Activated T-helper 2 cell treated with anti-CD3 and anti-CD28 coated beads, Interferon-gamma antibody, Interleukin-2, Interleukin-4, amounts not matched to agents 10 μg/mL and 5 μg/mL and 100 μg/mL, durations not matched to agents 14 hours and 24 hours and 36 hours (primary cell): ENCODE results near the gene ALDH7A1. TPM values are rescaled to one million over a fixed set of nuclear protein-coding genes. Genes with fewer than 3 reads are reported as not detected.

Source experiments
- DNase-seq: peaks from one replicate; pipeline ENCODE4 v3.0.0; 2021; ENCODE audit warnings: low spot score
- H3K27ac Mint-ChIP-seq: one replicate; pipeline ENCODE4 v1.8.0; 2021; ENCODE audit warnings: mixed read lengths
- H3K27me3 Mint-ChIP-seq: one replicate; pipeline ENCODE4 v1.8.0; 2021; ENCODE audit warnings: low read depth, mixed read lengths
- H3K36me3 Mint-ChIP-seq: one replicate; pipeline ENCODE4 v1.8.0; 2021; ENCODE audit warnings: low read depth, mixed read lengths
- H3K4me1 Mint-ChIP-seq: one replicate; pipeline ENCODE4 v1.8.0; 2021; ENCODE audit warnings: low read depth, mixed read lengths
- H3K4me3 Mint-ChIP-seq: one replicate; pipeline ENCODE4 v1.8.0; 2021; ENCODE audit warnings: low read depth, mild to moderate bottlenecking, moderate library complexity, mixed read lengths
- H3K9me3 Mint-ChIP-seq: one replicate; pipeline ENCODE4 v1.8.0; 2021; ENCODE audit warnings: mixed read lengths
- intact Hi-C: fragments of 100-400 bp; cut with micrococcal nuclease; formaldehyde crosslinking; loops from one replicate; pipeline ENCODE4 v1.15.1; 2023
- total RNA-seq: library from RNA; stranded (reverse); gene quantifications from 2 replicates; pipeline ENCODE4 v1.2.3, GENCODE V29; 2022

ALDH7A1 gene
- total RNA-seq, 1 donor from 2014 or later = 3.1 TPM

DNA sequence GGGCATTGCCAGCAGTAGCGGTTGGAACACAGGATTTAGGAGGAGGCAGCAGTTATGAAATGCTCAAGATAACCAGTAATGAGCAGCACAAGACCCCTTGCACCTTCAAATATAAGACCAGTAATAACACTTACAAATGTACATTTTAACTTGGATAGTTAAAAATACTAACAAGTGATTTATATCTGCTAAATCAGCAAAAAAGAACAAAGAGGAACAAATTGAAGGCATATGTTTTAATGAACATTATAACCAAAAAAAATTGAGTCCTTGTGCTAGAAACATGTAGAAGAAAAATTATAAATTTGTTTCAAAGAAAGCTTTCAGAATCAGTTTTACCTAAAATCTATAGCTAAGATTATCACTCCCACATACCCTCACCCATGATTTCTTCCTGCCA lies 52.0 kb downstream of the ALDH7A1 start:
- Mint-ChIP-seq H3K27ac (no peak overlapping the region), H3K4me1 (no peaks in the 10 kb centered on the region), H3K27me3 (peaks cover 6% of the 10 kb centered on the region), H3K9me3 (no peaks in the 10 kb centered on the region), H3K36me3 (no peaks in the 10 kb centered on the region), H3K4me3 (no peak overlapping the region)
- intact Hi-C loops = loop anchor here (5.0 kb wide), 1 partner anchor 949 kb away; no protein-coding TSS in a partner anchor
- no peak for DNase-seq

- H3K36me3 Mint-ChIP-seq = no peaks in the 10 kb centered on the region
- no peaks in the 10 kb centered on the region for H3K4me1 Mint-ChIP-seq
- peaks cover 6% of the 10 kb centered on the region for H3K27me3 Mint-ChIP-seq
- DNase-seq = no peak
- no peaks in the 10 kb centered on the region for H3K9me3 Mint-ChIP-seq
- H3K27ac Mint-ChIP-seq = no peak overlapping the region
- H3K4me3 Mint-ChIP-seq = no peak overlapping the region
- intact Hi-C loops = loop anchor here (5.0 kb wide), 1 partner anchor 950 kb away; no protein-coding TSS in a partner anchor
These were observed 52.6 kb downstream of the ALDH7A1 start for GRCh38 chr5:126542441-126542840.

DNA sequence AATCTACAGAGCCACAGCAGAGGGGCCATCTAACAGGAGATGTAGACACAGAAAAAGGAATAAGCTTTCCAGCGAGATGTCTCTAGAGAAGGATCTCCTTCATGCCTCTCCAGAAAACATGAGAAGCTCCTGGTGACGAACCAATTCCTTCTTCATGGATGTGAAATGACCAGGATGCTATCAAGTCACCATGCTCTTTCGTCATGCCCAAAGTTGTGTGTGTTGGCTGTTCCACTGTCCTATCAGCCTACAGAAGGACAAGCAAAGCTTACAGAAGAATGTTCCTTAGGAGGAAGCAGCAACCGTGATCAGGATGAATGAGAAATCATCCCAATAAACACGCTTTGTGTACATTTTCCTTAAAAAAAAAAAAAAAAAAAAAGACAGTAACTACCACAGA lies 54.4 kb downstream of the ALDH7A1 start:
- Mint-ChIP-seq H3K4me1 (no peaks in the 10 kb centered on the region), H3K27ac (no peak overlapping the region), H3K36me3 (no peaks in the 10 kb centered on the region), H3K4me3 (no peak overlapping the region), H3K9me3 (no peaks in the 10 kb centered on the region), H3K27me3 (peaks cover 6% of the 10 kb centered on the region)
- intact Hi-C loops = loop anchor here (5.0 kb wide), 1 partner anchor 952 kb away; no protein-coding TSS in a partner anchor
- no peak for DNase-seq

GRCh38 chr5:126538579-126538978 lies 56.4 kb downstream of the ALDH7A1 start:
- no peak for DNase-seq
- no peaks in the 10 kb centered on the region for H3K4me1 Mint-ChIP-seq
- H3K4me3 Mint-ChIP-seq = no peak overlapping the region
- H3K36me3 Mint-ChIP-seq = no peaks in the 10 kb centered on the region
- intact Hi-C loops = loop anchor here (2.0 to 5.0 kb wide), 2 partner anchors 36 to 62 kb away; partner anchors contain the start of gene PHAX
- no peaks in the 10 kb centered on the region for H3K9me3 Mint-ChIP-seq
- peaks cover 6% of the 10 kb centered on the region for H3K27me3 Mint-ChIP-seq
- no peak overlapping the region for H3K27ac Mint-ChIP-seq

DNA sequence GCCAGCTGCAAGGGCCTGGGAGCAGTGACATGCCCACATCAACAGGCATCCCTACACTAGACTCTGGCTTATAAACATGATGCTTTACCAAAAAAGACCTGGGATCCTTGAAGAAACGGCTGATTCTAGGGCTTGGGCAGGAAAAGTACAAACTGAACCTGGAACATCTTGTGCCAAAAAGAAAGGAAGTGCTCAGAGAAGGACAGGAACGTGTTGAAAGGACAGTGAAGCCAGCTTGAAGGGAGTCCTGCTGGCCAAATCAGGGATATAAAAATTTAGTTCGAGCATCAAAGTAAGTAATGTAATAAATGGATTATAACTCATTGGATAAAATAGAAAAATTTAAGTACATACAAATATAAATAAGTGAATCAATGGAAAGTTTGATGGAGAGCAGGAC lies 58.1 kb downstream of the ALDH7A1 start:
- H3K27me3 Mint-ChIP-seq = peaks cover 3% of the 10 kb centered on the region
- no peak overlapping the region for H3K27ac Mint-ChIP-seq
- intact Hi-C loops = loop anchor here (5.0 kb wide), 1 partner anchor 35 kb away; no protein-coding TSS in a partner anchor
- DNase-seq = no peak
- H3K36me3 Mint-ChIP-seq = no peaks in the 10 kb centered on the region
- no peak overlapping the region for H3K4me3 Mint-ChIP-seq
- H3K4me1 Mint-ChIP-seq = no peaks in the 10 kb centered on the region
- no peaks in the 10 kb centered on the region for H3K9me3 Mint-ChIP-seq

GRCh38 chr5:126535856-126536545 lies 59.0 kb downstream of the ALDH7A1 start:
- intact Hi-C loops = loop anchor here (5.0 kb wide), 1 partner anchor 34 kb away; no protein-coding TSS in a partner anchor
- no peak overlapping the region for H3K27ac Mint-ChIP-seq
- H3K27me3 Mint-ChIP-seq = peaks cover 3% of the 10 kb centered on the region
- no peak for DNase-seq
- no peak overlapping the region for H3K4me3 Mint-ChIP-seq
- no peaks in the 10 kb centered on the region for H3K36me3 Mint-ChIP-seq
- no peaks in the 10 kb centered on the region for H3K9me3 Mint-ChIP-seq
- H3K4me1 Mint-ChIP-seq = no peaks in the 10 kb centered on the region

DNA sequence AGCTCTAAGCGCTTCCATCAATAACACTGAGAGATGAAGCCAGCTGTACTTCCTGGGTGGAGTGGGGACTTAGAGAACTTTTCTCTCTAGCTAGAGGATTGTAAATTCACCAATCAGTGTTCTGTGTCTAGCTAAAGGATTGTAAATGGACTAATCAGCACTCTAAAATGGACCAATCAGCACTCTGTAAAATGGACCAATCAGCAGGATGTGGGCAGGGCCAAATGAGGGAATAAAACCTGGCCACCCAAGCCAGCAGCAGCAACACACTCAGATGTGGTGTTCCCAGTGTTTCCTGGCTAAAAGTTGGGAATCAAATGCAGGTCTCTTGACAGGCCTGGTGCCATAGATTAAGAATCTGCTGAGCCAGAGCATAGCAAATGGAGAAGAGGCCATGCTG lies 60.5 kb downstream of the ALDH7A1 start:
- DNase-seq = no peak
- H3K4me3 Mint-ChIP-seq = no peak overlapping the region
- H3K27me3 Mint-ChIP-seq = no peaks in the 10 kb centered on the region
- H3K9me3 Mint-ChIP-seq = no peaks in the 10 kb centered on the region
- no peak overlapping the region for H3K27ac Mint-ChIP-seq
- H3K36me3 Mint-ChIP-seq = no peaks in the 10 kb centered on the region
- intact Hi-C loops = no loop called here
- no peaks in the 10 kb centered on the region for H3K4me1 Mint-ChIP-seq

DNA sequence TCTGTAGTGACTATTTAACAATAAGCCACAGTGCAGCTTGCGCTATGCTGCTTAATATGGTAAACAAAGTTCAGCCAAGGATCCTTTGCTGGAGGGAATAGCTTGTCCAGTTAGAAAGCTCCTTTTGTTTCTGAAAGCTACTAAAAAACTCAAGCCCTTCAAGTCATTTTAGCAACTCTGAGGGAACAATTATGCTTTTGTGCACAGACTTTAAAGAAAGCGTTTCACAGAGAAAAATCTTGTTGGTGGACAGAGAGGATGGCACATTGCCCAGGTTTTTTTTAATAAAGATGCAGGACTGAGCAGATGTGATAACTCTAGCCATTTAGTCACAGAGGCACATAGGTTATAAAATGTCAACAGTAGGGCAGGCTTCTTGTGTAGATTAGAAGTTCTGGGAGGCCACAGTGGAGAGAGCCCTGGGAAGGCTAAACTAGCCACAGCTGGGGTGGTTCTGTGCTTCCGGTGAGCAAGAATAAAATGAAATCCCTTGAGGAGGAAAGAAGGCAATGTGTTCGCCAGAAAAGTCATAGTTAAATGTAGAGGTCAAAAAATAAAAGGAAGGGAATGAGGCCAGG lies 63.4 kb downstream of the ALDH7A1 start:
- H3K36me3 Mint-ChIP-seq = no peaks in the 10 kb centered on the region
- H3K4me1 Mint-ChIP-seq = no peaks in the 10 kb centered on the region
- intact Hi-C loops = no loop called here
- no peaks in the 10 kb centered on the region for H3K9me3 Mint-ChIP-seq
- H3K4me3 Mint-ChIP-seq = no peak overlapping the region
- no peak overlapping the region for H3K27ac Mint-ChIP-seq
- DNase-seq = no peak
- no peaks in the 10 kb centered on the region for H3K27me3 Mint-ChIP-seq

DNA sequence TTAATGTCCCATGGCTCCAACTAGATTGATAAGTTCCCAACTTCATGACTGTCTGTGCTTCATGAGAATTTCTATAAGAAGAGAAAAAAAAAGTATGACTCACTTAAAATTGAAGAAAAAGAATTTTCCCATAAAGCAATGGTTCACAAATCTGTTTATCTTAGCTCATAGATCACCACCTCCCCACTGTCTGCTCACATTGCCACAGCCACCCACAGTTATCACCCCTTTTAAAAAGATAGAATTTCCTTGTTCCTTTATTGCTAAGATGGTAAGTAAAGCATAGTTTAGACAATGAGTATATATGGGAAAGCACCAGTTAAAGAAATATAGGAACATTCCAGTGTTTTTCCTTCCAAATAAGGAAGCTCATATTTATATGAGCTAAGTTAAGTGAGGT lies 67.1 kb downstream of the ALDH7A1 start:
- no peaks in the 10 kb centered on the region for H3K27me3 Mint-ChIP-seq
- H3K4me3 Mint-ChIP-seq = no peak overlapping the region
- H3K4me1 Mint-ChIP-seq = no peaks in the 10 kb centered on the region
- H3K9me3 Mint-ChIP-seq = no peaks in the 10 kb centered on the region
- H3K36me3 Mint-ChIP-seq = no peaks in the 10 kb centered on the region
- no peak for DNase-seq
- intact Hi-C loops = no loop called here
- H3K27ac Mint-ChIP-seq = no peak overlapping the region

- no peak overlapping the region for H3K27ac Mint-ChIP-seq
- no peak for DNase-seq
- no peaks in the 10 kb centered on the region for H3K9me3 Mint-ChIP-seq
- H3K4me1 Mint-ChIP-seq = no peaks in the 10 kb centered on the region
- no peaks in the 10 kb centered on the region for H3K27me3 Mint-ChIP-seq
- H3K4me3 Mint-ChIP-seq = no peak overlapping the region
- intact Hi-C loops = no loop called here
- no peaks in the 10 kb centered on the region for H3K36me3 Mint-ChIP-seq
These were observed 67.9 kb downstream of the ALDH7A1 start for GRCh38 chr5:126527158-126527557.

DNA sequence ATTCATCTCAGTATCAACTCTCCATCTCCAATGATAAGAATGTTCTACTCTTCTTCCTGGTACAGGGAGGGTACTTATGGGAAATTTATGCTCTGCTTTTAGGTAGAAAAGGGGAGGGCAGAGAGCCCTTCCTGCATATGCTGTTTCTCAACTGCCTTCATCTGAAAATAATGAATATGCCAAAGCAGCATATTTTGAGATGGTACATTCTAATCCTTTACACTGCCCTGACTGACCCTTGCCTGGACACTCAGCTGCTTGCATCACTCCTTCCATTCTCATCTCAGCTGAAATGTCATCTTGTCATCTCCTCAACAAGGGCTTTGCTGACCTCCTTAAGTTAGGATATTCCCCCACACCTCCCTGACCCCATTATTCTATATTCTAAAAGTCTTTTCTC lies 68.5 kb downstream of the ALDH7A1 start:
- no peak for DNase-seq
- H3K27me3 Mint-ChIP-seq = no peaks in the 10 kb centered on the region
- no peaks in the 10 kb centered on the region for H3K4me1 Mint-ChIP-seq
- H3K4me3 Mint-ChIP-seq = no peak overlapping the region
- intact Hi-C loops = no loop called here
- H3K36me3 Mint-ChIP-seq = no peaks in the 10 kb centered on the region
- H3K27ac Mint-ChIP-seq = no peak overlapping the region
- H3K9me3 Mint-ChIP-seq = no peaks in the 10 kb centered on the region

- H3K36me3 Mint-ChIP-seq = no peaks in the 10 kb centered on the region
- no peaks in the 10 kb centered on the region for H3K27me3 Mint-ChIP-seq
- H3K27ac Mint-ChIP-seq = no peak overlapping the region
- intact Hi-C loops = no loop called here
- H3K4me3 Mint-ChIP-seq = no peak overlapping the region
- no peak for DNase-seq
- H3K4me1 Mint-ChIP-seq = no peaks in the 10 kb centered on the region
- H3K9me3 Mint-ChIP-seq = no peaks in the 10 kb centered on the region
These were observed 69.3 kb downstream of the ALDH7A1 start for GRCh38 chr5:126525630-126526245.

GRCh38 chr5:126523818-126524510 lies 71.1 kb downstream of the ALDH7A1 start:
- intact Hi-C loops = no loop called here
- DNase-seq = no peak
- no peaks in the 10 kb centered on the region for H3K9me3 Mint-ChIP-seq
- peaks cover 3% of the 10 kb centered on the region for H3K27me3 Mint-ChIP-seq
- no peaks in the 10 kb centered on the region for H3K4me1 Mint-ChIP-seq
- H3K27ac Mint-ChIP-seq = no peak overlapping the region
- H3K36me3 Mint-ChIP-seq = no peaks in the 10 kb centered on the region
- H3K4me3 Mint-ChIP-seq = no peak overlapping the region
